ENCODE data around the gene GPR153.
A peak's percentile ranks its signal among the peaks of the same experiment; 100 is the strongest.
"Not testable (repeated sequence)": the region's sequence is repeated elsewhere in the genome, so short reads cannot be mapped to it uniquely, and the experiment has no call there.

GPR153 gene

GRCh38 chr1:6222636-6223035 lies 38.3 kb downstream of the GPR153 start:
- DNase-seq, result no peak

- no peak for DNase-seq
Observed at GRCh38 chr1:6221210-6221784, 39.6 kb downstream of the GPR153 start.

- no peak for DNase-seq
Observed at GRCh38 chr1:6220236-6220635, 40.7 kb downstream of the GPR153 start.

- not testable (repeated sequence) for DNase-seq
Observed at GRCh38 chr1:6219641-6220040, 41.3 kb downstream of the GPR153 start.

GRCh38 chr1:6218375-6219164 lies 42.3 kb downstream of the GPR153 start:
- DNase-seq, result peak; percentile 37

- DNase-seq, result no peak
Observed at GRCh38 chr1:6212193-6212959, 48.5 kb downstream of the GPR153 start.

GRCh38 chr1:6211731-6212130 lies 49.2 kb downstream of the GPR153 start:
- DNase-seq, result no peak

GRCh38 chr1:6210591-6211355 lies 50.1 kb downstream of the GPR153 start:
- DNase-seq, result no peak

GRCh38 chr1:6209661-6210580 lies 51.0 kb downstream of the GPR153 start:
- peak; percentile 78 for DNase-seq

GRCh38 chr1:6208723-6209660 lies 51.9 kb downstream of the GPR153 start:
- DNase-seq, result peak; percentile 80

- DNase-seq, result no peak
Observed at GRCh38 chr1:6207921-6208320, 53.0 kb downstream of the GPR153 start.

- no peak for DNase-seq
Observed at GRCh38 chr1:6207075-6207885, 53.6 kb downstream of the GPR153 start.

- no peak for DNase-seq
Observed at GRCh38 chr1:6206520-6206855, 54.4 kb downstream of the GPR153 start.

GRCh38 chr1:6205849-6206519 lies 54.9 kb downstream of the GPR153 start, which contains the start of gene RNF207:
Gene RNF207 (plus strand): TSS chr1:6206119. CDS start chr1:6206536, 417 bp downstream.
- DNase-seq, result peak; percentile 98

- DNase-seq, result no peak
Observed at GRCh38 chr1:6202256-6202655, 58.6 kb downstream of the GPR153 start.

GRCh38 chr1:6200188-6200809 lies 60.6 kb downstream of the GPR153 start:
- DNase-seq, result peak; percentile 70

GRCh38 chr1:6199298-6200187 lies 61.4 kb downstream of the GPR153 start, which contains the start of gene RPL22:
Gene RPL22 (minus strand): TSS chr1:6199595. CDS start chr1:6199573, 22 bp downstream.
- peak; percentile 100 for DNase-seq

All from NCI-H510A treated with DMSO at 0.1 percent for 48 hours (cell line).